GM19035 (cell line): ENCODE measurements around the gene ELF1.
"Not testable (repeated sequence)": the region's sequence is repeated elsewhere in the genome, so short reads cannot be mapped to it uniquely, and the experiment has no call there.

Source experiments
- ATAC-seq: cut with Tn5 transposase; IDR thresholded peaks from one replicate; pipeline ENCODE4 v1.9.1; 2021; ENCODE audit not compliant: unreplicated experiment

ELF1 gene

DNA sequence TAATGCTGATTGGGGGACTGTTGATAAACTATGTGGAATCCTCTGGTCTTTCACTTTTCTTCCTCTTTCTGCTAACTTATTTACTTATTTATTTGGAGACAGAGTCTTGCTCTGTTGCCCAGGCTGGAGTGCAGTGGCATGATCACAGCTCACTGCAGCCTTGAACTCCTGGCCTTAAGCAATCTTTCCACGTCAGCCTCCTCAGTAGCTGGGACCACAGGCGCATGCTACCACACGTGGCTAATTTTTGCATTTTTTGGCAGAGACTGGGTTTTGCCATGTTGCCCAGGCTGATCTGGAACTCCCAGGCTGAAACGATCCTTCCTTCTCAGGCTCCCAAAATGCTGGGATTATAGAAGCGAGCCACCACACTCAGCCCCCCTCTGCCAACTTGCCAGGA, 77.5 kb downstream of the ELF1 start:
- ATAC-seq: no peak

DNA sequence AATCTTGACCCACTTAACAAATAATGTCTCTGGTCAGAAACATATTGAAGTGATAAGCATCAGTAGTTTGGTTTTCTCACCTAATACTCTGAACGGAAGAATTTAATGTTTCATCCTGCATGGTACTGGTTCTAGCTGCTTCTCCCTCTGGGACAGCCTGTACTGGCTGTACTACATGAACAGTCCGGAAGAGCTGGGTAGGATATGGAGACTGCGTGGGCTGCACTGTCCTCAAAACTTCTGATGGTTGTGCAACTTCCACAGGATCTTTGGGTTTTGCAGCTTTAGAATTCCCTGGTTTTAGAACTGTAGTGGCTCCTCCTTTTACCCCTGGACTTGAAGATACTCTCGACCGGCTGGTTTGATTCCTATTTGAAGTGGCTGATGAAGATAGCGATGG, 78.3 kb downstream of the ELF1 start:
- ATAC-seq: no peak

DNA sequence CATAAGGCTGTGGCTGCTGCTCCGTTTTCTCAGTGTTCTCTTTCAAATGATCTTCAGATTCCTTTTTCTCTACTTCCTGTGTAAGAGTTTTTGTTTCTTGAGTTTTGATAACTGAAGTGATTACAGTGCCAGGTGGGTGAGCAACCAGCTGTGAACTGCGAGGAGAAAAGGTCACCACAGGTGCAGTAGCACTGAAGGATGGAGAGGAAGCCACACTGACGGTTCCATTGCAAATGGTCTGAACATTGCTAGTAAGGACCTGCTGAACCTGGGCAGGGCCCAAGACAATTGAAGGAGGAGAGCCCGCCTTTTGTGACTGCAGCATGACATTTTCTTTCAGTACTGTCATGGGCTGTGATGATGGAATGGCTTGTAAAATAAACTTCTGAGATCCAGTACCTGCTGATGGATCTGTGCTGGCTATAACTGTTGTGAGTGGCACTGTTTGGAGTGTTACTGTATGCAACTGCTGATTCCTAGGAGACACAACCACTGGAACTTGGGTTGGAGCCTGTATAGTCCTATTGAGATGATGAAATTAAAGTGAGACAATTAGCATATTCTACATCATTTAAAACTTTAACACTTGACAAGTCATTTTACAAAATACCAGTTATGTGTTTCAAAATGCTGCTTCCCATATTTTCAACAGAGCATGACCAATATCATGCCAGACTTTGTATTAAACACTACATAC, 85.5 kb downstream of the ELF1 start:
- ATAC-seq: no peak

DNA sequence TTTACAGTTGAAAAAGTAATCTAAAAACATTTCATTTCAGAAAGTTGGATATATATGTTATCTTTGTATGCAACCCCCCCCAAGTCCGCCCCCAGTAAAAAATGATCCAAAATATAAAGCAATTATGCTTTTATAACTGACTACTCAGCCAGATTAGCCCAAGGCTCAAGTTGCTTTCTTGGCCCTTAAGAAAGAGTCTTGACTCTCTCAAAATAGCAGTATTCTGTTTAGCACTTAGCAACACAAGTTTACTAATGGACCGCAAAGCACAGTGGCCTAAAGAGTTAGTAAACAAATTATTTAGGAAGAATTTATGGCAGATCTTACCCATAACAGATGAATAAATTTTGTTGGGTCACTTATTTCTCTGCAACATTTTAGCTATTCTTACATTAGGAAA, 86.9 kb downstream of the ELF1 start:
- no peak for ATAC-seq

DNA sequence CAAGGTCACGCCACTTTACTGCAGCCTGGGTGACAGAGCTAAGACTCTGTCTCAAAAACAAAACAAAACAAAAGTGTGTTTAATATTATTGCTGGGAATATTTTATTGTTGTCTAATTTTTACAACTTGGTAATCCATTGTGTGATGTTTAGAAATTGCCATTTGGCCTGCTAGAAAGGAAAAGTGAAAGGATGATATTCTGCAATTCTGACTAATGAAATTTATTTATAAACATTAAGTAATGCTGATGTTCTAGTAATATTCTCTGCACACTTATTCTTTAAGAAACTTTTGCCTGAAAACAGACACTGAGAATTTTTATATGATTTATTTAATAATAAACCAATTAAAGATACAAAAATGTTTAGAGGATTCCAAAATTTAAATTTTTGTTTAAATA, 87.4 kb downstream of the ELF1 start:
- no peak for ATAC-seq

DNA sequence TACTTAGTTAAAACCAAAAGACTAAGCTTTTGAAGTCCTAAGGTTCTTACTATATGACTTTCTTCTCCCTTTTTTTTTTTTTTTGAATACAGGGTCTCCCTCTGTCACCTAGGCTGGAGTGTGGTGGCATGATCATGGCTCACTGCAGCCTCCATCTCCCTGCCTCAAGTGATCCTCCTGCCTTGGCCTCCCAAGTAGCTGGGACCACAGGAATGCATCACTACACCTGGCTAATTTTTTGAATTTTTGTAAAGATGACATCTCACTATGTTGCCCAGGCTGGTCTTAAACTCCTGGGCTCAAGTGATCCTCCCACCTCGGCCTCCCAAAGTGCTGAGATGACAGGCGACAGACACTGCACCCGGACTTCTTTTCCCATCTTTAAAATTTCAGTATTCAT, 89.2 kb downstream of the ELF1 start:
- not testable (repeated sequence) for ATAC-seq

DNA sequence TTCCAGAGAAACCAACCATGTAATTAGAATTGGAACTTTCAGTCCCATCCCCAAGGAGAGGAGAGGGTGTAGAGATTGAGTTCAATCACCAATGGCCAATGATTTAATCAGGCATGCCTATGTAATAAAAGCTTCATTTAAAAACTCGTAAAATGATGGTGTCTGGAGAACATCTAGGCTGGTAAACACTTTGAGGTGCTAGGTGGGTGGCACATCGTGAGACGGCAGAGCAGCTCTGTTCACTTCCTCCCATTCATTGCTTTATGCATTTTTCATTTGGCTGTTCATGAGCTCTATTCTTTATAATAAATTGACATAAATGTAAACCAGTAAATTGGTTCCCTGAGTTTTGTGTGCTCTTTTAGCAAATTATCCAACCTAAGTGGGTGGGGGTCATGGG, 90.1 kb downstream of the ELF1 start:
- ATAC-seq: no peak

DNA sequence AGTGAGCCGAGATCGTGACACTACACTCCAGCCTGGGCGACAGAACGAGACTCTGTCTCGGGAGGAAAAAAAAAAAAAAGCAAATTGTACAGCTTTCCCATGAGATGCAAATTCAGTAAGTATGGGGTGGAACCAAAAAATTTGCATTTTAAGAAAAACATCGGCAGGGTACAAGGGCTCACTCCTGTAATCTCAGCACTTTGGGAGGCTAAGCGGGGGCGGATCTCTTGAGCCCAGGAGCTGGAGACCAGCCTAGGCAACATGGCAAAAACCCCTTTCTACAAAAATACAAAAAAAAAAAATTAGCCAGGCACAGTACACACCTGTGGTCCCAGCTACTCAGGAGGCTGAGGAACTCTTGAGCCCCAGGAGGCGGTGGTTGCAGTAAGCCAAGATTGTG, 91.2 kb downstream of the ELF1 start:
- no peak for ATAC-seq

DNA sequence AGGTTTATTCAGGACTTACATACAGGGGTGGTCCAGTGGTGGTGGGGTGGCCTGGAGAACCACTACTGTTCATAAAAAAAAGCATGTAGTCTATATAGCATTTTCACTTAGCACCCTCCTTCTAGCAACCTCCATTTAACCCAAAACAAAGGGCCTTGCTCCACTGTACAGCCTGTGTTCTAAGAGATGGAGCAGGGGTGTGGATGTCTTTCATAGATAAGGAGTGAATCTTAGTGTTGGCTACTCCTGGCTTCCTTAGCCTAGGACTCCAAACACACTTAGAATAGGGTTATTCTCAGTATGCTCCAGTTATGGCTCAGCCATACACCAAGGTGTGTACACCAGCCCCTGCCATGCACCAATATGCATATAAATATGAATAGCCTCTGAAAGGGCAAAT, 95.2 kb downstream of the ELF1 start:
- ATAC-seq: no peak

DNA sequence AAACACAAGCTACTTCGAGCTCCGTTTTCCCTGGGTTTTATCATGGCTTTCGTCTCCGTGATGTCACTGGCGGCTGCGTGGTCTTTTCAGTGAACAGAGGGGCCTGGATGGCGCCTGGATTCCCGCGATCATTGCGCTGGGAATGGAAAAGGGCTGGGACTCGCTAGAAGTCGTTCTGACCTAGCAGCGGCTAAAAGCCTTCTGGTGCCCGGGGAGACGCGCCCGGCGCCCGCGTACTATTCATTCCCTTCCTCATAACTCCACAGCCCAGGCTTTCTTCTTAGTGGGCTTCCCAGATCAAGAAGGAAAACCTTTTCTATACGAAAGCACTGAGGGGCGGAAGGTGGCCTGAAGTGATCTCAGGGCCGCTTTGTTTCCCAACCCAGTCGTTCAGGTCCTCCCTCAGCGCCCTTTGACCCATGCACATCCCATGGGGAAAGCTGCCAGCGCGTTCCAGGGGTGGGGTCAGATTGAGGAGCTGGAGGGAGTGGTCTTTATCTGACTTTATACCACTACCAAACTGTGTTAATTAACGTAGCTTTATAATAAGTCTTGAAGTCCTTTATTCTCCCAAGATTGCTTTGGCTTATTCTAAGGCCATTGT, 96.6 kb downstream of the ELF1 start:
- ATAC-seq: no peak

DNA sequence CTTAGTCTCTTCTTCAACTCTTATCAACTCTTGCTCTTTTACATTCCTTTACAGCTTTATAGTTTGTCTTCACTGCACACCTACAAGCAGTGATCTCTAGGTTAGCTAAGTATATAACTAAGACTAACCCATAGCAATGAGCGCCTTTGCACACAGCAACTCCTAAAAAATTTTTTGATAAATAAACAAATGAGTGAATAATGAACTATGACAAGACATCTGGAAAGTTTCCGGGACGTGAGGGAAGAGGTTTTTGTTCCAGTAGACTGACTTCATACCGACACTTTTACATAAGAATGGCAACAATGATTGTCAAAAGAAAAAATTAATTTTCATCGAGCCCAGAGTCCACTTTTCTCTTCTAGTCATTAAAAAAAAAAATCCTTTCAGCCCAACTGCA, 98.3 kb downstream of the ELF1 start:
- ATAC-seq: no peak

DNA sequence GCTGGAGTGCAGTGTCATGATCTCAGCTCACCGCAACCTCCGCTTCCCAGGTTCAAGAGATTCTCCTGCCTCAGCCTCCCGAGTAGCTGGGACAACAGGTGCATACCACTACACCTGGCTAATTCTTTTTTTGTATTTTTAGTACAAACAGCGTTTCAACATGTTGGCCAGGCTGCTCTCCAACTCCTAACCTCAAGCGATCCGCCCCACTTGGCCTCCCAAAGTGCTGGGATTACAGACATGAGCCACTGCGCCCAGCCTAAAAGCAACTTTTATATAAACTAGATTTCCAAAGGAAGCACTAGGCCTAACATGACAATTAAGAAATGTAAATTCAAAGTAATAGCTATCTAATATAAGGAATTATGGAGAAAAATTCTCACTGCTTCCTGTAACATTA, 99.2 kb downstream of the ELF1 start:
- ATAC-seq: not testable (repeated sequence)

DNA sequence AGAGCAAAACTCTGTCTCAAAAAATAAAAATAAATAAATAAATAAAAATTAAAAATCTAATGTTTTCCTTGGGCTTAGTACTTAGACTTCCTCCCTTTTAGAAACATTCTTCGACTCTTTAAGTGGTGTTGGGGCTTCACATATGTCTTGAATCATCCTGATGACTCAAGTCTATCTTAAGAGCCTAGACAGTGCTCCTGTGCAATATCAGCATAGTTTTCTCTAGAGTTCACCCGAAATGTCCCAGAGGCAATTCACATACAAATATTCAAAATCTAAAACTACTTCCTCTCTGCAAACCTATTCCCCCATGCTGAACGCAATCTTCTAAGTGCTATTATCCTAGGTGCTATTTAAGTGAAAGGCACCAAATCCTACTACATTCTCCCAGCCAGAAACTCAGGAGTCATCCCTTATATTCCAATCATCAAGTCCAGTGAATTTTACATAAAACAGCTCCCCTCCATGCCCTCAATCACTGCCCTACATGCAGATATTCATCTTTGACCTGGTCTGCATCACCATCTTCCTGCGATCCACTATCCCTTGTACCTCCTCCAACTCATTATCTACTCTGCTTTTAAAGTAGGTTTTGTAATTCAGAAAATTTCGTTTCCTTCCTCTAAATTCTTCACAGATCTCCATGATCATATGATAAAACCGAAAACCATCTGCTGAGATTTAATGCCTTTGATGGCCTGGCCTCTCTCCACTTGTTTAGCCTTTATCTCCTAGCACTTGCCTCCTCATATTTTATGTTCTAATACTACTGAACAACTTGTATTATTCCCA, 102.7 kb downstream of the ELF1 start:
- no peak for ATAC-seq

DNA sequence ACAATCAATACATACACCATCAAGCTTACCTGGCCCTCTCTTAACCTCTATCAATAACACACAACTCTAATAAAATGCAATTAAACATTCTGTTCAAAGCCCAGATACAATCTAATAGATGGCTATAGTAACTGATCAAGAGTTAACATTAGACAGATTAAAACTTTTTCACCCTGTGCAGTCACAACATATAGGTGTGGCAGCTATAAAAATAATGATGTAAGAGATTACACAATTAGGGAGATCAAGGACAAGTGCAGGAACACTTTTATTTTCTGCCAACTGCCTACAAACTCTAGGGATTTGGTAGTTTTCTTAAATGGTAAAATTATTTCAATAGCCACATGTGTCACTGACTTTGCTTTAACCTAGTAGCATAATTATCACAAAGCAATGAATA, 104.3 kb downstream of the ELF1 start:
- ATAC-seq: not testable (repeated sequence)

DNA sequence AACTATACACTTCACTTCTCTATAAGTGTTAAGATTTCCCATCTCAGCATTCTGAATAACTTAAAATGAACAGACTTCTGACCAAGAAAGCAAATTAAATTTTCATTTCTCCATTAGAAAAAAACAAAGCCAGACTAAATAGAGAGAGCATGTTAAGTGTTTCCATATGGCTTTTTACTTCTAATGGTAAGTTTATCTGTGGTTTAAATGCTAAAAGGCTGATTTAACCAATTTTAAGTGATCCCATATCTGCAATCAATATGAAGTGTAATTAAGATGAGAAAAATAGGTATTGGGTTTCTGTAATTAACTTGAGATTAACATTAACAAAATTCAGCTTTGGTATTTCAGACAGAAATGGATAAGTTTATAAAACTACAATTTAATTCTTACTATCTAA, 107.8 kb downstream of the ELF1 start:
- ATAC-seq: no peak

DNA sequence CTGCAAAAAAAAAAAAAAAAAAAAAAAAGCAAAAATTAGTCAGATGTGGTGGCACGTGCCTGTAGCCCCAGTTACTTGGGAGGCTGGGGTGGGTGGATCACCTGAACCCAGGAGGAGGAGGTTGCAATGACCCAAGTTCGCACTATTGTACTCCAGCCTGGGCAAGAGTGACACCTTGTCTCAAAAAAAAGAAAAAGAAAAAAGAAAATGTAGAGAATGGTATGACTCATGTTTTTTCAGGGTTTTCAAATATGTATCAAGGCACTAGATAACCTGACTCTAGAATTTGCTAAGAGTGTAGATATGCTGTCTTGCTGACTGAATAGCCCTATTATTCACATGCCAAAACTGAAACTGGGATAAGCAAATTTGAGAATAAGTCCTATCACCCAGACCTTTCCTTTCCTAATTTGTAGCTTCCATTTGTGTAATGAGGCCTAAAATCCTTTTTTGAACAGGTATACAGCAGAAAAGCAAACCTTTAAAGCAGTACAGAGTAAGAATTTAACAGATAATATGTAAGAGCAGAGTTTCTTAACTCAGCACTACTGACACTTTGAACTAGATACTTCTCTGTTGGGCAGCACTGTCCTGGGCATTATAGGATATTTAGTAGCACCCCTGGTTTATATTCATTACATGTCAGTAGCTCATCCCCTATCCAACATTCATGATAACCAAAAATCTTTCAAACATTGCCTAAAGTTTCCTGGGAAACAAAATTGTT, 108.6 kb downstream of the ELF1 start:
- ATAC-seq: no peak

DNA sequence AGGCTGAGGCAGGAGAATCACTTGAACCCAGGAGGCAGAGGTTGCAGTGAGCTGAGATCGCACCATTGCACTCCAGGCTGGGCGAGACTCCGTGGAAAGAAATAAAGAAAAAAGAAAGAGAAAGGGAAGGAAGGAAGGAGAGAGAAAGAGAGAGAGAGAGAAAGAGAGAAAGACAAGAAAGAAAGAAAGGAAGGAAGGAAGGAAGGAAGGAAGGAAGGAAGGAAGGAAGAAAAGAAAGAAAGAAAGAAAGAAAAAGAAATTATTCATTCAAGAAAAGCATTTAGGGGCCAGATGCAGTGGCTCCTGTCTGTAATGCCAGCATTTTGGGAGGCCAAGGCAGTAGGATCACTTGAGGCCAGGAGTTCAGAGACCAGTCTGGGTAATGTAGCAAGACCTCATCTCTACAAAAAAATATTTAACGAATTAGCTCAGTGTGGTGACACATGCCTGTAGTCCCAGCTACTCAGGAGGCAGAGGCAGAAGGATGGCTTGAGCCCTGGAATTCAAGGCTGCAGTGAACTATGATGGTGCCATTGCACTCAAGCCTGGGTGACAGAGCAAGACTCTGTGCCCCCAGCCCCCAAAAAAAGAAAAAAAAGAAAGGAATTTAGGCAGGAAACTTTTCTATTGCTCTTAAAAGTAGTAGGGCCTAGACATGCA, 109.4 kb downstream of the ELF1 start:
- not testable (repeated sequence) for ATAC-seq

DNA sequence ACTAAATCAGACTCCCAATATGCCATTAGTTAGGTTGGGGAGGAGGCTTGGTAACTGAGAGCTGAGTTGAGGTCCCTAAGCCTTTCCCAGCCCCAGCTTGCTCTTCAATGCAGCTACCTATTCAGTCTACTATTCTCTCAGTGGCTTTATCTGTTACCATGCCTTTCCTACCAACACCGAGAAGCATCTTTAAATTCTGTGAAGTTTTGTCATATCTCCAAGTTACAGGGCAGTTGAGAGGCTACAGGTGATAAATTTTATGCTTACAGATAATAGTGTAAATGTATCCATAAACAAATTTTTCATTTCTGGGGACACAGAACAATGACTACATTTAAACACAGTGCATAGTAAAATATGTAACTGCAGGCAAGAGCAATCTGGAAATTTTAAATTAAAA, 110.6 kb downstream of the ELF1 start:
- no peak for ATAC-seq

DNA sequence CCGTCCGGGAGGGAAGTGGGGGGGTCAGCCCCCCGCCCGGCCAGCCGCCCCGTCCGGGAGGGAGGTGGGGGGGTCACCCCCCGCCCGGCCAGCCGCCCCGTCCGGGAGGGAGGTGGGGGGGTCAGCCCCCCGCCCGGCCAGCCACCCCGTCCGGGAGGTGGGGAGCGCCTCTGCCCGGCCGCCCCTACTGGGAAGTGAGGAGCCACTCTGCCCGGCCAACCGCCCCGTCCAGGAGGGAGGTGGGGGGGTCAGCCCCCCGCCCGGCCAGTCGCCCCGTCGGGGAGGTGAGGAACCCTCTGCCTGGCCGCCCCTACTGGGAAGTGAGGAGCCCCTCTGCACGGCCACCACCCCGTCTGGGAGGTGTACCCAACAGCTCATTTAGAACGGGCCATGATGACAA, 118.1 kb downstream of the ELF1 start:
- ATAC-seq: not testable (repeated sequence)

DNA sequence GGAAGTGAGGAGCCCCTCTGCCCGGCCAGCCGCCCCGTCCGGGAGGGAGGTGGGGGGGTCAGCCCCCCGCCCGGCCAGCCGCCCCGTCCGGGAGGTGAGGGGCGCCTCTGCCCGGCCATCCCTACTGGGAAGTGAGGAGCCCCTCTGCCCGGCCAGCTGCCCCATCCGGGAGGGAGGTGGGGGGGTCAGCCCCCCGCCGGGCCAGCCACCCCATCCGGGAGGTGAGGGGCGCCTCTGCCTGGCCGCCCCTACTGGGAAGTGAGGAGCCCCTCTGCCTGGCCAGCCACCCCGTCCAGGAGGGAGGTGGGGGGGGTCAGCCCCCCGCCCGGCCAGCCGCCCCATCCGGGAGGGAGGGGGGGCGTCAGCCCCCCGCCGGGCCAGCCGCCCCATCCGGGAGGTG, 118.5 kb downstream of the ELF1 start:
- not testable (repeated sequence) for ATAC-seq

DNA sequence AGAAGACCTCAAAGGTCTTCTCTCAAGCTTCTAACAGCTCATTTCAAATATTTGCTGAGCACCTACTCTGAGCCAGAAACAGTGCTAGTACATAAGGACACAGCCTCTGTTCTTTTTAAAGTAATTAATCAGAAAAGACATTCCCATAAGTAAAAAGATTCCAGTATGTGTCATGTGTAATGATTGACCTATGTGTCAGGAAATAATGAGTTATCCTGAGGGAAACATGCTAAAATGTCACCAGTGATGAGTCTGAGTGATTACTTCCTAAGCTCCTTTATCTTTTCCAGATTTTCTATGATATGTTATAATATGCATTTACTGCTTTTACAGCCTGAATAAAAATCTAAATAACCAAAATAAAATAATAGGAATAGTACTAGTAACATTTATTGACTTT, 122.1 kb downstream of the ELF1 start:
- ATAC-seq: no peak
